Aorta (tissue), 5 donors: Measurements from ENCODE around the gene NLRP3. TPM values are rescaled to one million over a fixed set of nuclear protein-coding genes. Genes with fewer than 3 reads are reported as not detected.
"Not testable (repeated sequence)": the region's sequence is repeated elsewhere in the genome, so short reads cannot be mapped to it uniquely, and the experiment has no call there.

Experiments used
- ATAC-seq: fragments of 200-7000 bp; cut with Tn5 transposase; one replicate; pipeline ENCODE4 v1.9.1; 2022; ENCODE audit warnings: moderate library complexity; ENCODE audit not compliant: low FRiP score
- DNase-seq, 2 donors: peaks; one replicate each; pipeline ENCODE4 v3.0.0-alpha.2; 2020
- H3K27ac ChIP-seq, 2 donors: one replicate each; pipeline ENCODE4 v1.5.1; 2013; ENCODE audit warnings: low read length in 2 of 2, mild to moderate bottlenecking in 2 of 2, moderate library complexity in 2 of 2, control low read depth in 1 of 2, inconsistent platforms in 1 of 2, low read depth in 1 of 2
- H3K27me3 ChIP-seq, 2 donors: one replicate each; pipeline ENCODE4 v1.6.1; 2013; ENCODE audit warnings: control low read depth in 1 of 2, low read length in 1 of 2, mild to moderate bottlenecking in 1 of 2, moderate library complexity in 1 of 2; ENCODE audit not compliant: insufficient read depth in 2 of 2, control insufficient read depth in 1 of 2
- H3K36me3 ChIP-seq, 2 donors: one replicate each; pipeline ENCODE4 v1.6.1; 2013; ENCODE audit warnings: control low read depth in 1 of 2, low read length in 1 of 2, mild to moderate bottlenecking in 1 of 2; ENCODE audit not compliant: insufficient read depth in 2 of 2, control insufficient read depth in 1 of 2
- H3K4me1 ChIP-seq, 2 donors: one replicate each; pipeline ENCODE4 v1.6.1; 2013; ENCODE audit warnings: low read length in 2 of 2, control low read depth in 1 of 2, mild to moderate bottlenecking in 1 of 2, moderate library complexity in 1 of 2; ENCODE audit not compliant: insufficient read depth in 2 of 2, control insufficient read depth in 1 of 2
- H3K4me3 ChIP-seq, 2 donors: one replicate each; pipeline ENCODE4 v1.5.1; 2013; ENCODE audit warnings: low read length in 2 of 2, control low read depth in 1 of 2, mild to moderate bottlenecking in 1 of 2
- H3K9me3 ChIP-seq: one replicate; pipeline ENCODE4 v1.6.1; 2013; ENCODE audit warnings: mild to moderate bottlenecking, low read length; ENCODE audit not compliant: control insufficient read depth
- WGBS, 2 donors: extraction: QIAGEN DNeasy Blood & Tissue Kit; methylation state at CpG; one replicate each; pipeline ENCODE4 v1.1.7; 2013; 5-methylcytosine and 5-hydroxymethylcytosine counted together
- intact Hi-C, 2 donors: fragments of 100-400 bp; cut with DNase I; formaldehyde crosslinking; loops; one replicate each; pipeline versions ENCODE4 v1.14.2 to v1.15.0; 2022
- polyA plus RNA-seq, 2 donors: library from polyadenylated mRNA; stranded (reverse); fragments of 200-250 nt; gene quantifications; one replicate each; pipeline ENCODE4 v1.2.3, GENCODE V29; 2013
- total RNA-seq, 2 donors: library from RNA; stranded (reverse); fragmentation: NEBNext Ultra II Directional; extraction: Animal tissue kit (Norgen Biotek cat#: 25700); gene quantifications; one replicate each; pipeline ENCODE4 v1.2.1, GENCODE V29; 2021
- donor health status: healthy with polysubstance abuse.
- donor health status: Bipolar disorder and iron deficiency.
- donor health status: DM: no; HTN: no; CAD: no.
- donor health status: DM: no; HTN: no; CAD: no.
- donor health status: DM: yes; HTN: yes; CAD: no.

The NLRP3 gene
- total and polyA plus RNA-seq, 4 donors, result 0.79 to 7.1 (median 4.9) TPM

DNA sequence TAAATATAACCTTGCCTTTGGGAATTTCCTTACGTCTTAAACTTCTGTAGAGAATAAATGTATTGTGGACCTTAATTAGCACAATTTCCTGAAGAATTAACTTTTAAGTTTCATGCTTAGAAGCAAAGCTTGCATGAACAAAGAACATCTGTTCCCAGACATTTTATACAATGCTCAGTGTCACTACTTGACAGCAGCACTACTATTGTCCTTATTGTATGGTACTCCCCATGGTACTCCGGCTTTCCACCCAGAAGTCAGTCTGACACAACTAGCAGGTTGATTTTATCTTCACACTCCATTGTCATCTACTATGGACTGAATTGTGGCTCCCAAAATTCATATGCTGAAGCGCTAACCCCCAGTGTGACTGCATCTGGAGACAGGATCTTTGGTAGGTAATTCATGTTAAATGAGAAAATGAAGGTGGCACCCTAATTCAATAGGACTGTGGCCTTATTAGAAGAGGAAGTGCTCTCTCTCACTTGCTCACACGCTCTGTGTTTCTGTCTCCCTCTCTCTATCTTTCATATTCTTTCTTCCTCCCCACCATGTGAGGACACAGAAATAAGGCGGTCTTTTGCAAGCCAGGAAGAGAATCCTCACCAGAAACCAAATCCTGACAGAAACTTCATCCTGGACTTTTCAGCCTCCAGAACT lies 52.6 kb downstream of the NLRP3 start:
- no peaks in the 10 kb centered on the region for H3K9me3 ChIP-seq
- H3K36me3 ChIP-seq, result no peaks in the 10 kb centered on the region
- no peak overlapping the region for H3K4me3 ChIP-seq
- 77% methylated on average over 5 of the region's 5 CpGs for WGBS, 2 donors
- intact Hi-C loops, result no loop called here
- DNase-seq, result no peak
- no peak for ATAC-seq
- no peak overlapping the region for H3K27ac ChIP-seq
- H3K27me3 ChIP-seq, result peaks cover 0 to 2% of the 10 kb centered on the region in 2 donors
- no peaks in the 10 kb centered on the region for H3K4me1 ChIP-seq

DNA sequence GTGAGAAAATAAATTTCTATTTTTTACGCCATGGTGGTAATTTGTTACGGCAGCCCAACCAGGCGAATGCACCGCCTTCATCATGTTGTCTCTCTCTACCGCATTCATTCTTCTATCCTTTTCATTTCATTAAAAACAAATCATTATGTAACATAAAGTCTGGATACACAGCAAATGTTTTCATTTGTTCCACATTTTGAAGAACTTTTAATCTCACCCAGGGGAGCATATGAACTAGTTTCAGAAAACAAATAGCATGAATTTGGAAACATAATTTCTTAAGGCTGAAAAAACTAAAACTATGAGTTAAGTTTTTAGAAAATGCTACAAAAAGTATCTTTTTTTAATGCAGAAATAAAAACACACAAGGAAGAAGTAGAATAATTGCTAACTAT lies 53.2 kb downstream of the NLRP3 start:
- no peaks in the 10 kb centered on the region for H3K9me3 ChIP-seq
- H3K27ac ChIP-seq, result no peak overlapping the region
- intact Hi-C loops, result no loop called here
- DNase-seq, result no peak
- no peak overlapping the region for H3K4me3 ChIP-seq
- H3K4me1 ChIP-seq, result no peaks in the 10 kb centered on the region
- H3K36me3 ChIP-seq, result no peaks in the 10 kb centered on the region
- no peak for ATAC-seq
- peaks cover 0 to 2% of the 10 kb centered on the region in 2 donors for H3K27me3 ChIP-seq
- 86 to 89% methylated on average over 5 of the region's 5 CpGs for WGBS, 2 donors

DNA sequence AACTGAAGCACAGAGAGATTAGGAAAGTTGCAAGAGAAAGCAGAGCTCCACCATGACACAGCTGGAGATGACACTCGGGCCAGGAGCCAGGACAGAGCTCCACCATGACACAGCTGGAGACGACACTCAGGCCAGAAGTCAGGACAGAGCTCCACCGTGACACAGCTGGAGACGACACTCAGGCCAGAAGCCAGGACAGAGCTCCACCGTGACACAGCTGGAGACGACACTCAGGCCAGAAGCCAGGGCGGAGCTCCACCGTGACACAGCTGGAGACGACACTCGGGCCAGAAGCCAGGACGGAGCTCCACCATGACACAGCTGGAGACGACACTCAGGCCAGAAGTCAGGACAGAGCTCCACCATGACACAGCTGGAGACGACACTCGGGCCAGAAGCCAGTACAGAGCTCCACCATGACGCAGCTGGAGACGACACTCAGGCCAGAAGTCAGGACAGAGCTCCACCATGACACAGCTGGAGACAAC lies 55.0 kb downstream of the NLRP3 start:
- H3K36me3 ChIP-seq, DNase-seq, H3K4me1 ChIP-seq, H3K27me3 ChIP-seq, ATAC-seq, intact Hi-C loops, H3K9me3 ChIP-seq, H3K27ac ChIP-seq, H3K4me3 ChIP-seq: not testable (repeated sequence)
- 74 to 80% methylated on average over 16 of the region's 16 CpGs for WGBS, 2 donors

DNA sequence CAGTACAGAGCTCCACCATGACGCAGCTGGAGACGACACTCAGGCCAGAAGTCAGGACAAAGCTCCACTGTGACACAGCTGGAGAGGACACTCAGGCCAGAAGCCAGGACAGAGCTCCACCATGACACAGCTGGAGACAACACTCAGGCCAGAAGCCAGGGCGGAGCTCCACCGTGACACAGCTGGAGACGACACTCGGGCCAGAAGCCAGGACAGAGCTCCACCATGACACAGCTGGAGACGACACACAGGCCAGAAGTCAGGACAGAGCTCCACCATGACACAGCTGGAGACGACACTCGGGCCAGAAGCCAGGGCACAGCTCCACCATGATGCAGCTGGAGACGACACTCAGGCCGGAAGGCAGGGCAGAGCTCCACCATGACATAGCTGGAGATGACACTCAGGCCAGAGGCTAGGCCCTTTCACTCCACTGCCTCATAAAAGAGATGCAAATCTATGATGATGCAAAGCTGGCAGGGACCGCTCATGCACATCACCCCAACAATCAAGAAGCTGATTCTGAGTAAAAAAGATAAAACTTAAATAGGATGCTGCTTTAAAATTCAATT lies 55.6 kb downstream of the NLRP3 start:
- no peaks in the 10 kb centered on the region for H3K4me1 ChIP-seq
- WGBS, 2 donors, result 76 to 85% methylated on average over 12 of the region's 12 CpGs
- no peak overlapping the region for H3K4me3 ChIP-seq
- ATAC-seq (no peak), DNase-seq (no peak)
- no peaks in the 10 kb centered on the region for H3K36me3 ChIP-seq
- H3K27me3 ChIP-seq, result peaks cover 0 to 2% of the 10 kb centered on the region in 2 donors
- H3K27ac ChIP-seq, result no peak overlapping the region
- intact Hi-C loops, result no loop called here
- H3K9me3 ChIP-seq, result no peaks in the 10 kb centered on the region

DNA sequence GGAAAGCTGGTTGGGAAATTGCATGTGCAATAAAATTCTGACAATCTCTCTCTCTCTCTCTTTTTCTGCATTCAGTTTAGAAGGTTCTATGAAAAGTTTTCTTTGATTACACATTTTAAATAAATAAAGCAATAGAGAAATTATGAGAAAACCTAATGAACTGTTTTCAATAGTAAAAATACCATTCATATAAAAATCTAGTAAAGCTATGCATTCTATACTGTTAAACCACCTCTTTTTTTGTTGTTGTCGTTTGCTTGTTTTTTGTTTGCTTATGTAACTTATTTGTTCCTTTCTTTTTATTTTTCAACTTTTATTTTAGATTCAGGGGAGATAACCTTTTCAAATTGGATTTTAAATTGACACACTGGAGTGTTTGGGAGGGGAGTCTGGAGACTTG lies 56.1 kb downstream of the NLRP3 start:
- Histone ChIP-seq H3K27ac (no peak overlapping the region), H3K4me3 (no peak overlapping the region), H3K36me3 (no peaks in the 10 kb centered on the region), H3K27me3 (peaks cover 0 to 2% of the 10 kb centered on the region in 2 donors), H3K9me3 (no peaks in the 10 kb centered on the region), H3K4me1 (no peaks in the 10 kb centered on the region)
- intact Hi-C loops, result no loop called here
- DNase-seq (no peak), ATAC-seq (no peak)
- 80 to 81% methylated on average over 1 of the region's 1 CpG for WGBS, 2 donors

DNA sequence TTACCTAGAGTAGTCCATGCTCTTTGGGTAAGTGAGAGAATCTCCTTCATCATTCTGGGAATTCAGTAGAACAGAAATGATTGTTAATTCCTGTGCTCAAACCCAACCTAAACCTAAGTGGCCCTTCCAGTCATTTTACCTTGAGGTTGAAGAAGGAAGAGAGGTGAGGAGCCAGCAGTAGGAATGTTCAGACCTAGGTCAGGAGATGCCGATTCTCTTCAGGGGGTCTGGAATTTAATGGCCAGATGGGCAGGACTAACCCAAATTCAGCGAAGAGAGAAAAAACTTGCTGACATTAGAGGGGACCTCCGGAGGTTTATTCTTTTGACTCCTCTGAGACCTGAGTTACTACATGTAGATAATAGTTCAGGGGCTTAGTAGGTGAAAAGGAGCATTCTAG lies 58.4 kb downstream of the NLRP3 start:
- Histone ChIP-seq H3K27ac (no peak overlapping the region), H3K27me3 (peaks cover 0 to 2% of the 10 kb centered on the region in 2 donors), H3K36me3 (no peaks in the 10 kb centered on the region), H3K4me1 (no peaks in the 10 kb centered on the region), H3K4me3 (no peak overlapping the region), H3K9me3 (no peaks in the 10 kb centered on the region)
- no peak for ATAC-seq
- DNase-seq, result no peak
- 75 to 80% methylated on average over 3 of the region's 3 CpGs for WGBS, 2 donors
- intact Hi-C loops, result no loop called here

DNA sequence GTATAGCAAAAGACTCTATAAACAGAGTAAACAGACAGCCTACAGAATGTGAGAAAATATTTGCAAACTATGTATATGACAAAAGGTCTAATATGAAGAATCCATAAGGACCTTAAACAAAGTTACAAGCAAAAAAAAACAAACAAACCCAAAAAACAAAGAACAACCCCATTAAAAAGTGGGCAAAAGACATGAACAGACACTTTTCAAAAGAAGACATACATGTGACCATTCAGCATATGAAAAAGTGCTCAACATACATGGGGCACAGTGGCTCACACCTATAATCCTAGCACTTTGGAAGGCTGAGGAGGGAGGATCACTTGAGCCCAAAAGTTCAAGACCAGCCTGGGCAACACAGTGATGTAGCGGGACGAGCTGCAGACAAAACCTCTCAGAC lies 59.8 kb downstream of the NLRP3 start:
- intact Hi-C loops, result no loop called here
- Histone ChIP-seq H3K4me1 (no peaks in the 10 kb centered on the region), H3K36me3 (no peaks in the 10 kb centered on the region), H3K27me3 (no peaks in the 10 kb centered on the region), H3K27ac (no peak overlapping the region), H3K9me3 (no peaks in the 10 kb centered on the region), H3K4me3 (no peak overlapping the region)
- DNase-seq (no peak), ATAC-seq (no peak)
- 85 to 95% methylated on average over 2 of the region's 2 CpGs for WGBS, 2 donors

DNA sequence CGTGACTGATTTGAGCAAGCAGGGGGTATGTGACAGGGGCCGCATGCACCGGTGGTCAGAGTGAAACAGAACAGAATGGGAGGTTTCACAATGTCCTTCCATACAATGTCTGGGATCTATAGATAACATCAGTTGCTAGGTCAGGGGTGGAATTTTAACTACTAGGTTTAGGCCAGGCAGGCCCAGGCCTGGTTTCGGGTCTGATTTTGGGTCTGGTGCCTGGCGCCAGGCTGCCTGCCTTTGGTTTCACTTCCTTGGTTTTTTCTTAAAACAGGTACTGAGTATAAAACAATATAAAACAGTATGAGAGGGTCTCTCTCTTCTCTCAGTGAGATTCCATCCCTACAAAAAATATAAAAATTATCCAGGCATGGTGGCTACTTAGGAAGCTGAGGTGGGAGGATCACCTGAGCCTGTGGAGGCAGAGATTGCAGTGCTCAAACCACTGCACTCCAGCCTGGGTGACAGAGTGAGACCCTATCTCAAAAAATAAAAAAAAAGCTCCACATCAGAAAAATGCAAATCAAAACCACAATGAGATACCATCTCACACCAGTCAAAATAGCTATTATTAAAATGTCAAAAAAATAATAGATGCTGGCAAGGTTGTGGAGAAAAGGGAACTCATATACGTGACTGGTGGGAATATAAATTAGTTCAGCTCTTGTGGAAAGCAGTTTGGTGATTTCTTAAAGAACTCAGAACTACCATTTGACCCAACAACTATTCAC lies 60.5 kb downstream of the NLRP3 start:
- H3K36me3 ChIP-seq, intact Hi-C loops, DNase-seq, H3K4me1 ChIP-seq, H3K27ac ChIP-seq, ATAC-seq, H3K9me3 ChIP-seq, H3K27me3 ChIP-seq, H3K4me3 ChIP-seq: not testable (repeated sequence)
- WGBS, 2 donors, result 82 to 85% methylated on average over 6 of the region's 6 CpGs

DNA sequence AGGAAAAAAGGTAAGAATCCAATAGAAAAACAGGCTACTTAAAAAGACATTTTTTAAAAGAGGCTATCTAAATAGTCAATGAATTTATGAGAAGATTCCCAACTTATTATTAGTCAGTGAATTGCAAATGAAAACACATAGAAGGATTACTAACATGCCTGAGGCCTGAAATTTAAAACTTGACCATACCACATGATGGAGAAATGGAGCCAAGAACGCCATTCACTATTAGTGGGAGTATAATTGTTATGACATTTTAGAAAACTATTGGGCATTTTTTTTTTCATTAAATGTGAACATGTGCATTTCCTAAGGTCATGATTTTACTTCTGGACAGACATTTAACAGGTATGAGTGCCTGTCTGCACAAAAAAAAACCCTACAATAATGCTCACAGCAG lies 66.8 kb downstream of the NLRP3 start:
- 48 to 50% methylated on average over 1 of the region's 1 CpG for WGBS, 2 donors
- Histone ChIP-seq H3K36me3 (no peaks in the 10 kb centered on the region), H3K27me3 (no peaks in the 10 kb centered on the region), H3K4me1 (no peaks in the 10 kb centered on the region), H3K27ac (no peak overlapping the region), H3K9me3 (no peaks in the 10 kb centered on the region), H3K4me3 (no peak overlapping the region)
- DNase-seq (no peak), ATAC-seq (no peak)
- intact Hi-C loops, result no loop called here
